RWPE1 (cell line): ENCODE data around the gene SYNPO.

ENCODE experiments used
- CTCF ChIA-PET: fragments of 350-600 bp; sonication (Branson Sonifier 250); formaldehyde crosslinking; extraction: SDS; loops from one replicate; lab custom pipeline; 2021; lab: Yijun Ruan, JAX
- POLR2A ChIA-PET: fragments of 400-600 bp; formaldehyde crosslinking; extraction: SDS; loops from one replicate; lab custom pipeline; 2020; ENCODE audit warnings: antibody characterized with exemption; ENCODE audit not compliant: low non-redundant PET; lab: Yijun Ruan, JAX
- DNase-seq: peaks from one replicate; pipeline ENCODE4 v3.0.0; 2012; ENCODE audit warnings: low spot score
- H3K27ac ChIP-seq: fragments of 450-650 bp; 2 replicates; pipeline ENCODE4 v1.5.1; 2017
- TF ChIP-seq, protein P1 (sequence below): fragments of 450-650 bp; conservative IDR thresholded peaks from 2 replicates; pipeline ENCODE4 v1.5.1; 2017; ENCODE audit warnings: low read depth, mild to moderate bottlenecking

The SYNPO gene

DNA sequence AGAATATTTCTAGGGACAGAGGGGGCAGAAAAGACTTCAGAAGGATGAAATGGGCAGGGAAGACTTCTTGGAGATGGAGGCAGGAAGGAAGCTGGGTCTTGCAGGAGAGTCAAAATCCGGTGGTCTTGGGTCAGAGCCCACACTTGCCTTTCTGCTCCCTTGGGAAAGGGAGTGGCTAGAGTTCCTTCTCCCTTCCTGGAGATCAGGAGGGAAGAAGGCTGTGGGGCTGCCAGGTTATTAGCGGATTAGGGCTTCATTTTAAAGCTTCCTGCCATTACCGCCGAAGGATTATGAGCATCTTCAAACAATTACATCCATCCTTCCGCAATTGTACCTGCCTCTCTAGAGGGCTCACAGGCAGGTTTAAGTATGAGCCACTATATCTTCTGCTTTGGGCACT lies 19.2 kb upstream of the SYNPO start:
- POLR2A ChIA-PET = no interaction called here

DNA sequence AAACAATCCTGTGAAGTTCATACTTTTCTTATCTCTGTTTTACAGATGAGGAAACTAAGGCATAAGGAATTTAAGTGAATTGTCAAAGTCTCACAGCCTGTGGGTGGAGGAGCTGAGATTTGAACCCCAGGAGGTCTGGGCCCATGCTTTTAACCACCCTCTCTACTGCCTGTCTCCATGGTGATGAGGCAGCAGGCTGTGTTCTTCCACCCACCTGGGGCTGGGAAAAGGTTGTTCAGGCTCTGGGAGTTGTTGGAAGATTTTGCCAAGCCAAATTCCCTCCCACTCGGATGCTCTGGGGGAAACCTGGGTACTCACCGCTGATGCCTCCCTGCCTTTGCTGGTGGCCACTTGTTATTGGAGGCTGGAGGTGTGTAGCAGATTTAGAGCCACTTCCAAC lies 18.3 kb upstream of the SYNPO start:
- no peak for DNase-seq
- H3K27ac ChIP-seq = no peak overlapping the region
- POLR2A ChIA-PET = no interaction called here
- TF ChIP-seq, protein P1, sequence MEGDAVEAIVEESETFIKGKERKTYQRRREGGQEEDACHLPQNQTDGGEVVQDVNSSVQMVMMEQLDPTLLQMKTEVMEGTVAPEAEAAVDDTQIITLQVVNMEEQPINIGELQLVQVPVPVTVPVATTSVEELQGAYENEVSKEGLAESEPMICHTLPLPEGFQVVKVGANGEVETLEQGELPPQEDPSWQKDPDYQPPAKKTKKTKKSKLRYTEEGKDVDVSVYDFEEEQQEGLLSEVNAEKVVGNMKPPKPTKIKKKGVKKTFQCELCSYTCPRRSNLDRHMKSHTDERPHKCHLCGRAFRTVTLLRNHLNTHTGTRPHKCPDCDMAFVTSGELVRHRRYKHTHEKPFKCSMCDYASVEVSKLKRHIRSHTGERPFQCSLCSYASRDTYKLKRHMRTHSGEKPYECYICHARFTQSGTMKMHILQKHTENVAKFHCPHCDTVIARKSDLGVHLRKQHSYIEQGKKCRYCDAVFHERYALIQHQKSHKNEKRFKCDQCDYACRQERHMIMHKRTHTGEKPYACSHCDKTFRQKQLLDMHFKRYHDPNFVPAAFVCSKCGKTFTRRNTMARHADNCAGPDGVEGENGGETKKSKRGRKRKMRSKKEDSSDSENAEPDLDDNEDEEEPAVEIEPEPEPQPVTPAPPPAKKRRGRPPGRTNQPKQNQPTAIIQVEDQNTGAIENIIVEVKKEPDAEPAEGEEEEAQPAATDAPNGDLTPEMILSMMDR = no peak
- CTCF ChIA-PET = interaction anchor here (0.6 kb wide), 1 partner anchor 60 kb away, joined by 3 read pairs; no protein-coding TSS in a partner anchor

More for the DNA sequence above, 19.2 kb upstream of the SYNPO start:
- TF ChIP-seq, protein P1 = no peak
- no peak for DNase-seq
- CTCF ChIA-PET = interaction anchor here (0.6 kb wide), 2 partner anchors 61 to 205 kb away, joined by 4 read pairs; no protein-coding TSS in a partner anchor
- H3K27ac ChIP-seq = no peak overlapping the region

DNA sequence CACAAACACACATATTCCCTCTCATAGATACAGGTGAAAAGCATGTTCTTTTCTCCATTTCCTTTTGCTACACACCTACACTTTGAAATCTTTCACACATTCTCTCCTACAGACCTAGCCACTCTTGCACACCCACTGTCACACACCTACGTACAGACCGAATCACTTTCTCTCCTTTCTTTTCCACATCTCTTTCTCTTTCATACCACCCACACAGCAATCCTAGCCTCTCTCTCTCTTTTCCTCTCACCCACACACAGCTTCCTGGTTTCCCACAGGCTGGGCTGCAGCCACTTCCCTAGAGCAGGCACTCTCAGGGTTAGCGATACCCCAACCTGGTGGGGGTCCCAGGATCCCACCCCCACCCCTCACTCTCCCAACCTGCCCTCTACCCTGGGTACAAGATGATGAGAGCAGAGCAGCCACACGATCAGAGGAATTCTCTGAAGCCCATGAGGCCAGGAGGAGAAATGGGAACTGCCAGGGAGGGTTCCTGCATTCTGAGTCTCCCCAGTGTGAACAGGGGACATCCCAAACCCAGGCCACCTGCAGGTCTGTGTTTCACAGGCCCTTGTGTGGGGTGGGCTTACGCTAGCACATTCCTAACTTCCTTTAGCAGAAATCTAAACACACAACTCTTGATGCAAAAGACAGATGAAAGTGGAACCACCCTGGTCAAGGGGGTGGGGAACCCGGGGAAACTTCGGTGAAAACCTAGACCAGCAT lies 17.1 kb upstream of the SYNPO start:
- no peak for DNase-seq
- TF ChIP-seq, protein P1 = no peak
- POLR2A ChIA-PET = no interaction called here
- H3K27ac ChIP-seq = no peak overlapping the region
- CTCF ChIA-PET = no interaction called here

DNA sequence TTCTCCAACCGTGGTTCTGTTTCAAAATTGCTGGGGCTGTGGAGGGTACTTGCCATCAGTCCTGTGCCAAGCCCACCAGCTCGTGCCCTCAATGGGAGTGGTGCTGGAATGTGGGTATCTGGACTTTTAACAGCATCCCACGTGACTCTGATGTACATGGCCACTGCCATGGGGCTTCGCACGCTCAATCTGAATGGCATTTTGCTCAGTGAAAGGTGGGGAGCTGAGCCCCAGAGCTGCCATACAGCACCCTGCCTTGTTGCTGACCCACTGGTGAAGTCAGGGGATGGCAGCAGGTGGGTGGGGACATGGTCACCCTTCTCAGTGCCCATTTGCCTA lies 16.6 kb upstream of the SYNPO start:
- DNase-seq = no peak
- CTCF ChIA-PET = no interaction called here
- POLR2A ChIA-PET = no interaction called here
- no peak overlapping the region for H3K27ac ChIP-seq
- TF ChIP-seq, protein P1 = no peak

DNA sequence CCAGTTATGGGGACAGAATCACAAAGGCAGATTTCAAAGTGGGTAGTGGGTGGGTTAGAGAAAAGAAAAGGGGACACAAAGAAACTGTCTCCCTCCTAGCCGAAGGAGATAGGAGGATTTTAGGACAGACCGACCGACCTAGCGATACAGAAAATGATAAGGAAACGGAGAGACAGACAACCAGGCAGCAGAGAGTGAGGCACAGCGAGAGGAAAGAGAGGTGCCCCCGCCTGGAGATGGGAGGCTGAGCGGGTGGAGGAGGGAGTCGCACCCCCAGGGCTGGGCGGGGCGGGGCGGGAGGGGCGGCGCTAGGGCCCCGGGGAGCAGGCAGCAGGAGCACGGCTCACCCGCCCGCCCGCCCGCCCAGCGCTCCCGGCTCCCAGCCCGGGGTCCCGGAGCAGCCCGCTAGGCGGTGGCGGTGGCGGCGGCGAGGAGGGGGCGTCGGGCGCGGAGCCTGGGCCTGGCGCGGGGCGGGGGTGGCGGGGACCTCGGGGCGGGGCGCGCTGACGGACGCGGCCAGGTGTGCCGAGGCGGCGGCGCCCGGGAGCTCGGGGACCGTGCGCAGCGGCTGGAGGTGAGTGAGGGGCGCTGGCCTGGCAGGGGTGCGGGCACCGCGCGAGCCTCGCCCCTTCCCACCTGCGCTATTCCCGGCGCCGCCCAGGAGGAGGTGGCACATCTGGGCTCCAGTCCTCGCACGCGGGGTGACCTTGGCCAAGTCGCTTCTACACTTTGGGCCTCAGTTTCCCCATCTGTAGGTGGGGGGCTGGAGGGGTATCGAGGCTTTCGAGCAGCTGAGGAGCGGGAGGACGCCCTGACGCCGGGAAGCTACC lies 15.9 kb upstream of the SYNPO start:
- ChIA-PET CTCF (no interaction called here), POLR2A (no interaction called here)
- H3K27ac ChIP-seq = peak overlapping the region; percentile 36; the same call in 1 of the 2 replicates
- DNase-seq = peak; percentile 82
- TF ChIP-seq, protein P1 = no peak

DNA sequence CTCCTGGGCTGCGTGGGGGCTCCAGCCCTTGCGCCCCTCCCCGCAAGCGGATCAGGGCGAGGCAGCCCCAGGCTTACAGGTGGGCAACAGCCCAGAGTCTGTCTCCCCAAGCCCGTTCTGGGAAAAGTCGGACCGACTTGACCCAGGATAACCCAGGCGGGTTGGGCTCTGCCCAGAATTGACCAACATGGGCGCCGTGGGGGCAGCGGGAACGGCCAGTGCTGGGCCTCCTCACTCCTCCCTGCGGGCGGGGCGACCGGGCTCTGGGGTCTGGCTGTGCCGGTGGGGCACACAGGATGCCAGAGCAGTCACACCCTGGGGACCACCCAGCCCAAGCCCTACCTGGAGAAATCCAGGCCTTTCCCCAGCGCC lies 15.3 kb upstream of the SYNPO start:
- POLR2A ChIA-PET = no interaction called here
- DNase-seq = no peak

More for the DNA sequence above, 15.3 kb upstream of the SYNPO start:
- CTCF ChIA-PET = no interaction called here
- no peak overlapping the region; the same call in 1 of the 2 replicates for H3K27ac ChIP-seq
- TF ChIP-seq, protein P1 = no peak
